ENCODE results near the gene VCAN. TPM values are rescaled to one million over a fixed set of nuclear protein-coding genes. Genes with fewer than 3 reads are reported as not detected.

The VCAN gene
- total and polyA plus RNA-seq, 2 experiments from 2014 or later: 133 to 404 TPM

DNA sequence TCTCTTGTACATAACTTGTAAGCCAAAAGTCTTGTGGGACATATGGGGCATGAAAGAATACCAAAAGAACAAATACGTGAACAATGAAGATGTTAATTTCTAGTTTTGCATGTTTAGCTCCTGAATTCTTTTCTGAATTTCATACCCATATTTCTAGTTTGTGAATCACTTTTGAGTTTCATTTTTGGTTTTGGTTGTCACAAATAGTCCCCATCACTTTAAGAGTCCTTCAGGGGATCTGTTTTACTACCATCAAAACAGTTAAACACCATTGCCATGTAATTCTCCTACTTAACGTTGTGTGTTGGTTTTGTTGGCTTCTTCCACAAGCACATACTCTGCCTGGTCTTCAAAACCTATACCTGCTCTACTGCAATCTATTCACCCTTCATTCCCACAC, 27.0 kb downstream of the VCAN start (continued):
- TF ChIP-seq, protein P1, sequence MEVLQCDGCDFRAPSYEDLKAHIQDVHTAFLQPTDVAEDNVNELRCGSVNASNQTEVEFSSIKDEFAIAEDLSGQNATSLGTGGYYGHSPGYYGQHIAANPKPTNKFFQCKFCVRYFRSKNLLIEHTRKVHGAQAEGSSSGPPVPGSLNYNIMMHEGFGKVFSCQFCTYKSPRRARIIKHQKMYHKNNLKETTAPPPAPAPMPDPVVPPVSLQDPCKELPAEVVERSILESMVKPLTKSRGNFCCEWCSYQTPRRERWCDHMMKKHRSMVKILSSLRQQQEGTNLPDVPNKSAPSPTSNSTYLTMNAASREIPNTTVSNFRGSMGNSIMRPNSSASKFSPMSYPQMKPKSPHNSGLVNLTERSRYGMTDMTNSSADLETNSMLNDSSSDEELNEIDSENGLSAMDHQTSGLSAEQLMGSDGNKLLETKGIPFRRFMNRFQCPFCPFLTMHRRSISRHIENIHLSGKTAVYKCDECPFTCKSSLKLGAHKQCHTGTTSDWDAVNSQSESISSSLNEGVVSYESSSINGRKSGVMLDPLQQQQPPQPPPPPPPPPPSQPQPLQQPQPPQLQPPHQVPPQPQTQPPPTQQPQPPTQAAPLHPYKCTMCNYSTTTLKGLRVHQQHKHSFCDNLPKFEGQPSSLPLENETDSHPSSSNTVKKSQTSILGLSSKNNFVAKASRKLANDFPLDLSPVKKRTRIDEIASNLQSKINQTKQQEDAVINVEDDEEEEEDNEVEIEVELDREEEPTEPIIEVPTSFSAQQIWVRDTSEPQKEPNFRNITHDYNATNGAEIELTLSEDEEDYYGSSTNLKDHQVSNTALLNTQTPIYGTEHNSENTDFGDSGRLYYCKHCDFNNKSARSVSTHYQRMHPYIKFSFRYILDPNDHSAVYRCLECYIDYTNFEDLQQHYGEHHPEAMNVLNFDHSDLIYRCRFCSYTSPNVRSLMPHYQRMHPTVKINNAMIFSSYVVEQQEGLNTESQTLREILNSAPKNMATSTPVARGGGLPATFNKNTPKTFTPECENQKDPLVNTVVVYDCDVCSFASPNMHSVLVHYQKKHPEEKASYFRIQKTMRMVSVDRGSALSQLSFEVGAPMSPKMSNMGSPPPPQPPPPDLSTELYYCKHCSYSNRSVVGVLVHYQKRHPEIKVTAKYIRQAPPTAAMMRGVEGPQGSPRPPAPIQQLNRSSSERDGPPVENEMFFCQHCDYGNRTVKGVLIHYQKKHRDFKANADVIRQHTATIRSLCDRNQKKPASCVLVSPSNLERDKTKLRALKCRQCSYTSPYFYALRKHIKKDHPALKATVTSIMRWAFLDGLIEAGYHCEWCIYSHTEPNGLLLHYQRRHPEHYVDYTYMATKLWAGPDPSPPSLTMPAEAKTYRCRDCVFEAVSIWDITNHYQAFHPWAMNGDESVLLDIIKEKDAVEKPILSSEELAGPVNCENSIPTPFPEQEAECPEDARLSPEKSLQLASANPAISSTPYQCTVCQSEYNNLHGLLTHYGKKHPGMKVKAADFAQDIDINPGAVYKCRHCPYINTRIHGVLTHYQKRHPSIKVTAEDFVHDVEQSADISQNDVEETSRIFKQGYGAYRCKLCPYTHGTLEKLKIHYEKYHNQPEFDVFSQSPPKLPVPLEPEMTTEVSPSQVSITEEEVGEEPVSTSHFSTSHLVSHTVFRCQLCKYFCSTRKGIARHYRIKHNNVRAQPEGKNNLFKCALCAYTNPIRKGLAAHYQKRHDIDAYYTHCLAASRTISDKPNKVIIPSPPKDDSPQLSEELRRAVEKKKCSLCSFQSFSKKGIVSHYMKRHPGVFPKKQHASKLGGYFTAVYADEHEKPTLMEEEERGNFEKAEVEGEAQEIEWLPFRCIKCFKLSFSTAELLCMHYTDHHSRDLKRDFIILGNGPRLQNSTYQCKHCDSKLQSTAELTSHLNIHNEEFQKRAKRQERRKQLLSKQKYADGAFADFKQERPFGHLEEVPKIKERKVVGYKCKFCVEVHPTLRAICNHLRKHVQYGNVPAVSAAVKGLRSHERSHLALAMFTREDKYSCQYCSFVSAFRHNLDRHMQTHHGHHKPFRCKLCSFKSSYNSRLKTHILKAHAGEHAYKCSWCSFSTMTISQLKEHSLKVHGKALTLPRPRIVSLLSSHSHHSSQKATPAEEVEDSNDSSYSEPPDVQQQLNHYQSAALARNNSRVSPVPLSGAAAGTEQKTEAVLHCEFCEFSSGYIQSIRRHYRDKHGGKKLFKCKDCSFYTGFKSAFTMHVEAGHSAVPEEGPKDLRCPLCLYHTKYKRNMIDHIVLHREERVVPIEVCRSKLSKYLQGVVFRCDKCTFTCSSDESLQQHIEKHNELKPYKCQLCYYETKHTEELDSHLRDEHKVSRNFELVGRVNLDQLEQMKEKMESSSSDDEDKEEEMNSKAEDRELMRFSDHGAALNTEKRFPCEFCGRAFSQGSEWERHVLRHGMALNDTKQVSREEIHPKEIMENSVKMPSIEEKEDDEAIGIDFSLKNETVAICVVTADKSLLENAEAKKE (CRISPR knock-in tag; IDR thresholded peaks at IDR 0.05): no peak
- TF ChIP-seq, protein P2, sequence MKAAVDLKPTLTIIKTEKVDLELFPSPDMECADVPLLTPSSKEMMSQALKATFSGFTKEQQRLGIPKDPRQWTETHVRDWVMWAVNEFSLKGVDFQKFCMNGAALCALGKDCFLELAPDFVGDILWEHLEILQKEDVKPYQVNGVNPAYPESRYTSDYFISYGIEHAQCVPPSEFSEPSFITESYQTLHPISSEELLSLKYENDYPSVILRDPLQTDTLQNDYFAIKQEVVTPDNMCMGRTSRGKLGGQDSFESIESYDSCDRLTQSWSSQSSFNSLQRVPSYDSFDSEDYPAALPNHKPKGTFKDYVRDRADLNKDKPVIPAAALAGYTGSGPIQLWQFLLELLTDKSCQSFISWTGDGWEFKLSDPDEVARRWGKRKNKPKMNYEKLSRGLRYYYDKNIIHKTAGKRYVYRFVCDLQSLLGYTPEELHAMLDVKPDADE (IDR thresholded peaks at IDR 0.05): no peak
- TF ChIP-seq POLR2AphosphoS5 (IDR thresholded peaks at IDR 0.05; ENCODE audit: low read depth): no peak
- no peak for TF ChIP-seq JUNB (IDR thresholded peaks at IDR 0.05; ENCODE audit: unreplicated experiment)
- TF ChIP-seq CREB1 (CRISPR knock-in tag; IDR thresholded peaks at IDR 0.05; ENCODE audit: low read depth): no peak

DNA sequence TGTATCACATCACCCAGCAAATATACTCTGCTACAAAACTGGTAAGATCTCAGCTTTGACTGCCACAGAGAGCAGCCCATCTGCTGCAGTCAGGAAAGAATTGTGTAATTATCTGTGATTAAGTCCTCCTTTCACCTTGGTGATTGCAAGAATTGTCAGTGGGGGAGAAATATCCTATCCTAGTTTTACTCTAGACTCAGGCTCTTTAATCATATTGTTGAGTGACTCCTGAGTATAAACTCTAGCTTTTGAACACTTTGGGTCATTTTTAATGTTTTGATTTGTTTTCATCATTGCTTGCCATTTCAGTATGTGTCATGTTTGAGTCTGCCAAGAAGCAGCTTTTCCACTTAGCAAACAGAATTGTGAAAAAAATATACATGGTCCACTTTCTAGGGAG, 32.1 kb downstream of the VCAN start:
- no peaks in the 10 kb centered on the region for H3F3A ChIP-seq (replicated peaks; ENCODE audit: low read depth)
- Mint-ChIP-seq H3K4me1 (no peaks in the 10 kb centered on the region; the same call in 2 of the 3 replicates), H3K27ac (no peak overlapping the region), H3K9me3 (peaks cover 39% of the 10 kb centered on the region), H3K4me3 (no peak overlapping the region), H3K27me3 (ENCODE audit: insufficient read depth, low read depth, poor library complexity) (peaks cover 8% of the 10 kb centered on the region), H3K36me3 (ENCODE audit: low read depth) (peaks cover 94% of the 10 kb centered on the region)
- no peak for ATAC-seq
- no peak overlapping the region for H3K4me2 ChIP-seq
- no peaks in the 10 kb centered on the region for H3K9me2 ChIP-seq (ENCODE audit: insufficient read depth)
- no peak for TF ChIP-seq EZH2phosphoT487 (IDR thresholded peaks at IDR 0.05; ENCODE audit: unreplicated experiment)
- TF ChIP-seq, protein P2 (IDR thresholded peaks at IDR 0.05): no peak
- TF ChIP-seq, protein P3, sequence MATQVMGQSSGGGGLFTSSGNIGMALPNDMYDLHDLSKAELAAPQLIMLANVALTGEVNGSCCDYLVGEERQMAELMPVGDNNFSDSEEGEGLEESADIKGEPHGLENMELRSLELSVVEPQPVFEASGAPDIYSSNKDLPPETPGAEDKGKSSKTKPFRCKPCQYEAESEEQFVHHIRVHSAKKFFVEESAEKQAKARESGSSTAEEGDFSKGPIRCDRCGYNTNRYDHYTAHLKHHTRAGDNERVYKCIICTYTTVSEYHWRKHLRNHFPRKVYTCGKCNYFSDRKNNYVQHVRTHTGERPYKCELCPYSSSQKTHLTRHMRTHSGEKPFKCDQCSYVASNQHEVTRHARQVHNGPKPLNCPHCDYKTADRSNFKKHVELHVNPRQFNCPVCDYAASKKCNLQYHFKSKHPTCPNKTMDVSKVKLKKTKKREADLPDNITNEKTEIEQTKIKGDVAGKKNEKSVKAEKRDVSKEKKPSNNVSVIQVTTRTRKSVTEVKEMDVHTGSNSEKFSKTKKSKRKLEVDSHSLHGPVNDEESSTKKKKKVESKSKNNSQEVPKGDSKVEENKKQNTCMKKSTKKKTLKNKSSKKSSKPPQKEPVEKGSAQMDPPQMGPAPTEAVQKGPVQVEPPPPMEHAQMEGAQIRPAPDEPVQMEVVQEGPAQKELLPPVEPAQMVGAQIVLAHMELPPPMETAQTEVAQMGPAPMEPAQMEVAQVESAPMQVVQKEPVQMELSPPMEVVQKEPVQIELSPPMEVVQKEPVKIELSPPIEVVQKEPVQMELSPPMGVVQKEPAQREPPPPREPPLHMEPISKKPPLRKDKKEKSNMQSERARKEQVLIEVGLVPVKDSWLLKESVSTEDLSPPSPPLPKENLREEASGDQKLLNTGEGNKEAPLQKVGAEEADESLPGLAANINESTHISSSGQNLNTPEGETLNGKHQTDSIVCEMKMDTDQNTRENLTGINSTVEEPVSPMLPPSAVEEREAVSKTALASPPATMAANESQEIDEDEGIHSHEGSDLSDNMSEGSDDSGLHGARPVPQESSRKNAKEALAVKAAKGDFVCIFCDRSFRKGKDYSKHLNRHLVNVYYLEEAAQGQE (IDR thresholded peaks at IDR 0.05; ENCODE audit: unreplicated experiment): no peak
- peaks cover 3% of the 10 kb centered on the region; the same call in 1 of the 2 replicates for H4K20me1 ChIP-seq (replicated peaks; ENCODE audit: insufficient read depth)
- no peak overlapping the region for H3K27ac ChIP-seq (ENCODE audit: low read depth)
- H3K79me2 ChIP-seq (replicated peaks; ENCODE audit: insufficient read depth): peaks cover 80% of the 10 kb centered on the region
- H3K27me3 ChIP-seq (ENCODE audit: insufficient read depth): no peaks in the 10 kb centered on the region
- H3K36me3 ChIP-seq (ENCODE audit: insufficient read depth): peaks cover 20% of the 10 kb centered on the region; the same call in 1 of the 2 replicates
- no peak overlapping the region for H2AFZ ChIP-seq
- H3K4me3 ChIP-seq: no peak overlapping the region
- no peak for DNase-seq (ENCODE audit: low spot score)
- H3K4me1 ChIP-seq (ENCODE audit: insufficient read depth): no peaks in the 10 kb centered on the region

Measured in GM23338 (cell line).